Measurements from ENCODE around the gene CAPZB. TPM values are rescaled to one million over a fixed set of nuclear protein-coding genes. Genes with fewer than 3 reads are reported as not detected.
A peak's percentile ranks its signal among the peaks of the same experiment; 100 is the strongest.

Gene CAPZB
- total RNA-seq, 1 donor from 2014 or later = 262 TPM

DNA sequence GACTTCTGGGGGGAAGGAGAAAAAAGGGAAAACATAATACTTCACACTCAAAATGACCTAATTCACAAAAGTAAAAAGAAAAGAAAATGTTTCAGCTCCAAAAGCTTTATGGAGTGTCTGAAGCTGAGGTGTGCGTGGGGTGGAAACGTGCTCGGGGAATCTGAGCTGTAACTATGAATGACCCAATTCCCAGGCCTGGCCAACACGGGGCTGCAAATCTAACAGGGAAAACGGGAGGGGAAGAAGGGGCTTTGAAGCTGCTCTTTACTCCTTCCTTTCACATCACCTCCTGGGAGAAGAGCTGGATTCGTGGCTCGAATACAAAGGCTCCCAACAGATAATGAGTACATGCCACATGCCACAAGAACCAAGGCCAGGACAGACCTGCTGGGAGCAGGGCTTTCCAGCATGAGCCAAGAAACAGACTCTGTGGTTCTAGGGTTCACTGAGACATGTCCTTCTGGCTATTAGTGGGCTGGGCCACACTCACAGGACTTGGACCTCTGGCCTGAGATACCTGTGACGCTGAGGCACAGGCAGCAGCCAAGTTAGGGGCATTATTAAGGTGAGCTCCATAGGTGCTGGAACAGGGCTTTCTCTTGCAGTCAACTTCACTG lies 121.7 kb downstream of the CAPZB start:
- ATAC-seq = no peak

DNA sequence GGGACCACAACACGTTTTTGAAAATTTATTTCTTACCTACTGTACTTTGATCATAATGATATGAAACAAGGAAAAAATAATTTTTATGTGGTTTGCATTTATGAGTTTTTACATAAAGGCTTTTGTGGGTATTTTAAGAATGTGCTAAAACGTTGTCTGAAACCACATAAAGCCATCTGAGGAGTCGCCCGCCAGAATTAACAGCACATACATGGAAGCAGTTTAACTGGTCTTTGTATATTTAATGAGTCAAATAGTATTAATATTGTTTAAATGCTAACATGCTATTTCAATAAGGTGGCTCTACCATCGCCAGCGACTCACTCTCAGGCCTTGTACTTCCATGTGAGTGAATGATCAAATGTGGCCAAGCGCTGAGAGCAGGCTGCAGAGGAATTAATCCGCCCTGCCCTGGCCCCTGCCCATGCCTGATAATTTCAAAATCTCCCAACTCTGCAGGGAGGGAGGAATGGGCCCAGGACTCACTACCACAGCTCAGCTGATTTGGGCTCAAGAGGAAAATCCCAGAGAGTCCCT lies 123.7 kb downstream of the CAPZB start:
- ATAC-seq = peak; percentile 55

DNA sequence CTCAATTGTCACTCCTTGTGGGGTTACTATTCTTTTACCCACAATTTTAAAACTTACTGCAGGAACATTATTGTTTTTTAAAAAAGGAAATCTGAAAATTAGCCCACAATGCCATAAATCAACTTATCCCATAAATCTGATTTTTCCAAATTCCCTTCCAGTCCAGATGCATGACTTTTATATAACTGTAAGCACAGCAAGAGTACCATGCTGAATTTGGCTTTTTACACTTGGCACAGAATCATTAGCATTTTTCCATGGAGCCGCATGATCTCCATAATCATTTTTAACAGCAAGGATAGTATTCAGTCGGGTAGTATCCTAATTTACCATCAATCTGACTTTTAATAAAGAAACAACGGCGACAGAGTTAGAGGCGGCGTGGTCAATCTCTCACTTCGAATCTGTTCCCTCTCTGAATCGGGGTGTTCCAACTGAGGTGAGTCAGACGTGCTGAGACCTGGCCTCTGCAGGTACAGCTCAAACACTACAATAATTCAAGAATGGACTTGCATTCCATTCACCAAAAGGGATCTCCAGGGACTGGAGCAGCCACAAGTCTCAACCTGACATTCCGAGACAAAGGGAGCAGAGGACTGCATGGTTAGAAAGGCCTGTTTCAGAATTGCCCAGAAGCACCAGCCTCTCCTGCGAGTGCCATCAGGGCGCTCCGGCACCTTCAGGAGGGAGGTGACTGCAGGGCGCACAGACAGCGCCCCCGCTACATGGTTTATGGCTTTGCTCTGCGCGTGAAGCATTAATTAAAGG lies 124.3 kb downstream of the CAPZB start:
- ATAC-seq = peak; percentile 94

GRCh38 chr1:19360432-19360831 lies 124.9 kb downstream of the CAPZB start:
- no peak for ATAC-seq

GRCh38 chr1:19360016-19360415 lies 125.3 kb downstream of the CAPZB start:
- no peak for ATAC-seq

DNA sequence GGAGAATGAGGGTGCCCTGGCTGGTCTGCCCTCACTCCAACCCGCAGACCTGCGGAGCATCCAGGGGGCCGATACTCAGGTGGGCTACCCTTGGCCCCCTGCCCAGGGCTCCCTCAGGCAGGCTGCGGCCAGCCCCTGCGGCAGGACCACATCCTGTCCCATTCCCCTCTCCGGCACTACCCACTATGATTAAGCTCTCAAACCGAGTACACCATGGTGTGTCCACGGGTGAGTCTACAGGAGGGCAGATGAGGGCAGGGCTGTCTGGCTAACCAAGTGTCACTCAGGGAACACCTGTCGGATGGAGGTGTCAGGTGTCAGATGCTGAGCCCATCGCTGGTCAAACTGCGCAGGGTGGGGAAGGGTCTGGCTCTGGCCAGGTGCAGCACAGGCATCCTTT lies 126.0 kb downstream of the CAPZB start:
- no peak for ATAC-seq

DNA sequence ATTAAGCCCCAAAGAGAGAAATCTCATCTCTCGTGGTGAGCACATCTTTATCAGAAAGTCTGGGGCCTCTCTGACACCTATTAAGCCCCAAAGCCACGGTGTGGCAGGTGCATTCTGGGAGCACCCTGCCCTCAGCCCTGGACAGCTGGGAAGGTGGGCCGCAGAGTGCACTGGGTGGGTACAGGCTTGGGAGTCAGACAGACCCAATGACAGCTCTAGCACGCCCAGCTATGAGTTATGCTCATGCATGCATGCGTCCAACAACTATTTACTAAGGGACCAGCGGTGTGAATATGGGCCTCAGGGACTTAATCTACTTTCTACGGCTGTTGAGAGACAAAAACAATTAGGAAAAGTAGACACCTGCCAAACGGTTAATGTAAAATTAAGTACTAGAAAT lies 126.6 kb downstream of the CAPZB start:
- no peak for ATAC-seq

DNA sequence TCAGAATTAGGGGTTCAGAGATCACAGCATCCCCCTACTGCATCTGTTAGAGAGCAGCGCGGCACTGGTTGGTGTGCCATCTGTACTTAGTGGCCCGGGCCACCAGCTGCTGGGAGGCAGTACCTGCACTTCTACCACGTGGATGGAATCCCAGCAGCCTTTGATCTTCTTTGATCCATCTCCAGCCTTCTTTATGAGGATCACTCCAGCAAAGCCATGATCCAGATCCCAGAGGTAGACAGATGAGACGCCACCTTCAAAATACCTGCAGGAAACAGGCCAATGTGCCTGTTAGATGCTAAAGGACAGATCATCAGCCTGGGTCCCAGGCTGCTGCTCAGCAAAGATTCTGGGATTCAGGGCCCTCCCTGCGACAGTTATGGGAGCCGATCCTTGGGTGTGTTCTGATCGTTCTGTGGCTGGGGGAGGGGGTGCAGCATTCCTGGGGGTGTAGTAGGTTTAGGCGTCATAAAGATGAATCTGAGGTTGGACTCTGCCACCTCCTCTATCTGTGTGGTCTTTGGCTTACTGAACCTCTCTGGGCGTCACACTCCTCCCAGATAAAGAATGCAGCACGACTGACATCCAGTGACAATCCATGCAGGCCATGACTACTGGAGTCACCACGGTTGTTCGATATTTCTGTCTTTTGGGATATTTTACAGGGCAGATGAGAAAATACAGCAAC lies 127.9 kb downstream of the CAPZB start:
- no peak for ATAC-seq

- ATAC-seq = no peak
These were observed 129.1 kb downstream of the CAPZB start for GRCh38 chr1:19356266-19356665.

GRCh38 chr1:19354531-19354981 lies 130.8 kb downstream of the CAPZB start:
- ATAC-seq = no peak

DNA sequence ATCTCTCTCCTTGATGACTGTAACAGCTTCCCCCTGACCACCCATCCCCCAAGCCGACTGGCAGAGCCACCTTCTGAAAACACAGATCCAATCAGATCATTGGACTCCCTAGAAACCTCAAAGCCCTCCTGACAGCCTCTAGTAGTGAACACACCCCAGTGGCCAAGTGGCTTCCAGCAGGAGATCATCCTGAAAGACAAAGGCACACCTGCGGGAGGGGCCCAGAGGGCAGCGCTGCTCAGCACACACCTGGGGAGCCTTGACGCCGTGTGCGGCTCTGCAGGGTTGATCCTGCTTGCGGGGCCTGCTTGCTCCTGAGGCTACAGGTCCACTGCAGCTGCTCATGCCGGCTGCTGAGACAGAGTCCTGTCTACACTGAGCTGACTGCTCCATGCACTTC lies 131.7 kb downstream of the CAPZB start:
- peak; percentile 84 for ATAC-seq

DNA sequence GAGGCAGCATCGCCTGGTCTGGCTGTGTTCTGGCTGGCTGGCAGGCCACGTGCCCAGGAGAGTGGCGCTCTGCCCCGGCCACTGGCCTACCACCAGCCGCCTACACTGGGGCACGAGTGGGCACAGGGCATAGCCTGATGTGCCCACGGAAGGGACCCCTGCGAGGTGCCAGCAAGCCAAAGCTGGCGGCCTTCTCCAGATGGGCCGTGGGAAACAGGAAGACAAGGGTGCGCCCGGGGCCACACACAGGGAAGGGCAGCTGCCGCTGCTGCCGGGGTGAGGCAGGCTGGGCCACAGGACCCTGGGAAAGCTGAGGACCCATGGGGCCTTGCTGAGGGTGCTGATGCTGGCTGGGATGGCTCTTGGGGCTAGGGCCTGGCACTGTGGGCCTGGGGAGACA lies 132.5 kb downstream of the CAPZB start:
- no peak for ATAC-seq

- ATAC-seq = no peak
These were observed 133.5 kb downstream of the CAPZB start for GRCh38 chr1:19351873-19352272.

GRCh38 chr1:19350566-19350965 lies 134.8 kb downstream of the CAPZB start:
- ATAC-seq = no peak

- ATAC-seq = peak; percentile 21
These were observed 135.3 kb downstream of the CAPZB start for GRCh38 chr1:19349999-19350398.

GRCh38 chr1:19348441-19349198 lies 136.7 kb downstream of the CAPZB start:
- no peak for ATAC-seq

- ATAC-seq = no peak
These were observed 137.7 kb downstream of the CAPZB start for GRCh38 chr1:19347533-19348172.

- no peak for ATAC-seq
These were observed 139.3 kb downstream of the CAPZB start for GRCh38 chr1:19346026-19346425.

DNA sequence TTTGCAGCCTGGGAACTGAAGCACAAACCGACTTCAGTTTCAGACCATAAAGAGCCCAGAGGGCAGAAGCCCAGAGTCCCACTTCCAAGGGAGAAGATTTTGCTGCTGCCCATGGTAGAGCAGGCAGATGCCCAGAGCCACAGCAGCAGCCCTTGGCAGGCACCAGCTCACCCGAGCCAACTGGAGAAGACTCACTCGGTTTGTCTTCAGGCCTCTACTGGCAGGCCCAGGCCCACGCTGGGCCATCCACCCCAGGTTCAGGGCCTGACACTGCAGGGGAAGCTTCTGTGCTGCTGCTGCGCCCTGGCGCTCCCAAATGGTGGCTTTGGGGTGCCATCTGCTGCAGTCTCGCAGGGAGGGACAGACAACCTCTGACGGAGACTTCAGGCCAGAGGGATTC lies 139.9 kb downstream of the CAPZB start:
- ATAC-seq = no peak

DNA sequence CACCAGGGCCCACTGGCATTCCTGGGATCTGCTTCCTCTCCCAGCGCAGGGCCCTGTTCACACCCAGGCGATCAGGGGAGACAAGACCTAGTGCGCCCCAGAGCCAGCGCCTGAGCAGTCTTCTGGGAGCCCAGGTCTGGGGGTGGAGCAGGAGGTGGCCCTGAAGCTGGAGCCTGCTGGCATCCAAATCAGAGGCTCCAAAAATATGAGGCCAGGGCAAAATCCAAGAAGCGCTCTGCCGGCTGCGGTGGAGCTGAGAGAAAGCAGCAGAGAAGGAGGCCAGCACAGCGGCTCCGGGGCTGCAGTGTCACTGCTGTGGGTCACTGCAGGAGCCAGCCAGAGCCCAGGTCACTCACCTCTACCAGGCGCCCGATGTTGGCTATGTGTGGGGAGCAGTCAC lies 140.5 kb downstream of the CAPZB start:
- no peak for ATAC-seq

DNA sequence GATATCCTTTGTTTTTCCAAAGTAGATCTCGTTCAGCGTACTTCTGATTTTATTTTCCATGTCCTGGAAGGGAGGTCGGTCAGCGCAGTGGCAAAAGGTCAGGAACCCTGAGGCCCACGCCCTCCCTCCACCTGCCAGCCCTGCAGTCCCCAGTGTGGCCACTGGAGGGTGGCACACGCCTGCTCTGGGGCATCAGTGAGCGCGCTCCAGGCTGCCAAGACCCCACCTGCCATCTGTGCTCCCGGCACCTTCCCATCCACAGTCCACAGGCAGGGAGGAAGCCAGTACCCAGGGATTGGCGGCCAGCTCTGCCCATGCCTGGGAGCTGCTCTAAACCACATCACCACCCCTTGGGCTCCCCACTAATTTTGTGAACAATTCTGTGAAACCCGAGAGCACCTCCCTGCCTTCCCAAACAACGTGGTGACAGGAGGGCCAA lies 140.9 kb downstream of the CAPZB start:
- peak; percentile 61 for ATAC-seq
